ENCODE data around the gene AGTR1. TPM values are rescaled to one million over a fixed set of nuclear protein-coding genes. Genes with fewer than 3 reads are reported as not detected.

AGTR1 gene
- total RNA-seq (2022; extraction: Qiagen RNA extraction) = 0.32 to 0.77 TPM (median 0.59 TPM) in 5 replicates

GRCh38 chr3:148697306-148698189, at the start of gene AGTR1:
TSS of gene AGTR1 (plus strand) at chr3:148697903. CDS start at chr3:148741036, 43,133 bp downstream.

Other genes with a start within 250 kb of the AGTR1 start
- gene CPB1, start 129.9 kb downstream of the AGTR1 start, total RNA-seq (2022; extraction: Qiagen RNA extraction) = not detected in 5 replicates
- not detected in 5 replicates for gene CPA3, start 167.4 kb downstream of the AGTR1 start, total RNA-seq (2022; extraction: Qiagen RNA extraction)

Measured in A549 treated with Hydrocortisone at 1 μM for 4 hours (cell line).